GM12873 (cell line): Measurements from ENCODE around the gene PCBP3.

Source experiments
- CTCF ChIP-seq: IDR thresholded peaks from 2 replicates; pipeline ENCODE4 v1.5.1; 2012; ENCODE audit warnings: low read depth, mild to moderate bottlenecking, moderate library complexity, low read length, control low read depth; ENCODE audit not compliant: insufficient read depth; ENCODE audit errors: missing control alignments

The PCBP3 gene

GRCh38 chr21:45749974-45750373 lies 106.4 kb downstream of the PCBP3 start:
- TF ChIP-seq CTCF, result no peak

GRCh38 chr21:45750936-45751335 lies 107.4 kb downstream of the PCBP3 start:
- TF ChIP-seq CTCF, result no peak

- TF ChIP-seq CTCF, result no peak
Observed at GRCh38 chr21:45753445-45753844, 109.9 kb downstream of the PCBP3 start.

GRCh38 chr21:45756029-45756428 lies 112.5 kb downstream of the PCBP3 start:
- TF ChIP-seq CTCF, result no peak

- no peak for TF ChIP-seq CTCF
Observed at GRCh38 chr21:45756669-45757068, 113.1 kb downstream of the PCBP3 start.

- no peak for TF ChIP-seq CTCF
Observed at GRCh38 chr21:45761704-45762103, 118.2 kb downstream of the PCBP3 start.

GRCh38 chr21:45763074-45763473 lies 119.5 kb downstream of the PCBP3 start:
- no peak for TF ChIP-seq CTCF
